IPS-18c (cell line): Measurements from ENCODE around the gene WFDC13.
"Not testable (repeated sequence)": the region's sequence is repeated elsewhere in the genome, so short reads cannot be mapped to it uniquely, and the experiment has no call there.

Source experiments
- H3K4me3 ChIP-seq: 2 replicates; pipeline ENCODE4 v1.7.0; 2013; ENCODE audit warnings: low read depth, mild to moderate bottlenecking, low read length, moderate library complexity; ENCODE audit not compliant: insufficient read depth
- H3K9me3 ChIP-seq: one replicate; pipeline ENCODE4 v1.6.1; 2013; ENCODE audit warnings: mild to moderate bottlenecking, low read length, moderate library complexity; ENCODE audit not compliant: control insufficient read depth, insufficient read depth

The WFDC13 gene, protein sequence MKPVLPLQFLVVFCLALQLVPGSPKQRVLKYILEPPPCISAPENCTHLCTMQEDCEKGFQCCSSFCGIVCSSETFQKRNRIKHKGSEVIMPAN

DNA sequence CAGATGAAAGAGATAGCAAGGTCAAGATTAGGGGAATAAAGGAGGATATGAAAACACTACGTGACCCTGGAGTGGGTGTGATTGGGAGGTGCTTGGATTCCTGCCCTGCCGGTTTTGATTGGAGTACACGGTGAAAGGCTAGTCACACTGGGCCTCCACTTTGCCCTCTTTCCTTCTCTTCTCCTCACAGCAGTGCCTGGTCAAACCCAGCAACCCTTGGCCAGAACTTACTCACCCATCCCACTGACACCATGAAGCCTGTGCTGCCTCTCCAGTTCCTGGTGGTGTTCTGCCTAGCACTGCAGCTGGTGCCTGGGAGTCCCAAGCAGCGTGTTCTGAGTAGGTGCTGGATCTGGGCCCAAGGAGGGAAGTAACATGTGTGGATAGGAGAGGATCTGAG is at the start of gene WFDC13:
Gene WFDC13, plus strand, starts transcription at position 166 of the 400 bp plus-strand sequence. Its CDS starts 86 bp downstream, at position 252.
- no peak within 1 kb of the TSS for H3K4me3 ChIP-seq

DNA sequence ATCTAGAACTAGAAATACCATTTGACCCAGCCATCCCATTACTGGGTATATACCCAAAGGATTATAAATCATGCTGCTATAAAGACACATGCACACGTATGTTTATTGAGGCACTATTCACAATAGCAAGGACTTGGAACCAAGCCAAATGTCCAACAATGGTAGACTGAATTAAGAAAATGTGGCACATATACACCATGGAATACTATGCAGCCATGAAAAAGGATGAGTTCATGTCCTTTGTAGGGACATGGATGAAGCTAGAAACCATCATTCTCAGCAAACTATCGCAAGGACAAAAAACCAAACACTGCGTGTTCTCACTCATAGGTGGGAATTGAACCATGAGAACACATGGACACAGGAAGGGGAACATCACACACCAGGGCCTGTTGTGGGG is 44.8 kb upstream of the WFDC13 start:
- not testable (repeated sequence) for H3K4me3 ChIP-seq, H3K9me3 ChIP-seq

More for the DNA sequence above, at the start of gene WFDC13:
- no peaks in the 10 kb centered on the region for H3K9me3 ChIP-seq

DNA sequence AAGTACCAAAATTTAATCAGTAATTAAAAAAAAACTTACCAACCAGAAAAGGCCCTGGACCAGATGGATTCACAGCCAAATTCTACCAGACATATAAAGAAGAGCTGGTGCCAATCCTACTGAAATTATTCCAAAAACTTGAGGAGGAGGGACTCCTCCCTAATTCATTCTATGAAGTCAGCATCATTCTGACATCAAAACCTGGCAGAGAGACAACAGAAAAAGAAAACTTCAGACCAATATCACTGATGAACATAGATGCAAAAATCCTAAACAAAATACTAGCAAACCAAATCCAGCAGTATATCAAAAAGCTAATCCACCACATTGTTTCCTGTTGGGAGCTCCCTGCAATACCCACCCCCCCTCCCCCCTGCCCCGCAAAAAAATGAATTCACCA is 31.7 kb upstream of the WFDC13 start, which contains the start of gene WFDC11:
Gene WFDC11, minus strand, starts transcription at position 101 of the 400 bp plus-strand sequence. CDS start 19,639 bp downstream, outside the sequence.
- no peak within 1 kb of the TSS for H3K4me3 ChIP-seq
- H3K9me3 ChIP-seq, result no peaks in the 10 kb centered on the region

DNA sequence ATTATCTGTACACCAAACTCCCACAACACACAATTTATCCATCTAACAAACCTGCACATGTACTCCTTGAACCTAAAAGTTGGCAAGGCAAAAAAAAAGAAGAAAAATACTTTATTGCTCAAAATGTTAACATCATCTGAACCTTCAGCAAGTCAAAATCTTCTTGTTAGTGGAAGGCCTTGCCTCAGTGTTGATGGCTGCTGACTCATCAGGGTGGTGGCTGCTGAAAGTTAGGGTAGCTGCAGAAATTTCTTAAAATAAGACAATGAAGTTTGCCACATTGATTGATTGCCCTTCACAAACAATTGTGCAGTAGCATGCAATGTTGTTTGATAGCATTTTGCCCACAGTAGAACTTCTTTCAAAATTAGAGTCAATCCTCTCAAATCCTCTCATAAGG is 29.1 kb upstream of the WFDC13 start:
- Histone ChIP-seq H3K9me3 (no peaks in the 10 kb centered on the region), H3K4me3 (no peak overlapping the region)

DNA sequence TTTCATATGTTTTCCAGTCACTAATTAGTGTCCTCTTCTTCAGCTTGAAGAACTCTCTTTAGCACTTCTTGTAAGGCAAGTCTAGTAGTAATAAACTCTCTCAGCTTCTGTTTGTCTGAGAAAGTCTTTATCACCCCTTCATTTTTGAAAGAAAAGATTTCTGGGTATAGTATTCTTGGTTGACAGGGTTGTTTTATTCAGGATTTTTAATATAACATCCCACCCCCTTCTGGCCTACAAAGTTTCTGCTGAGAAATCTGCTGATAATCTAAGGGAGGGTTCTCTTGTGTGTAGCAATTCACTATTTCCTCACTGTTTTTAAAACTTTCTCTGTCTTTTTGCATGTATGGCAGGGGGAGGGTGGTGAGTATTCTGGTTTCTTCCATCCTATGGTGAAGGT is 22.2 kb upstream of the WFDC13 start:
- H3K4me3 ChIP-seq, result no peak overlapping the region; the same call in 1 of the 2 replicates
- H3K9me3 ChIP-seq, result peaks cover 3% of the 10 kb centered on the region

DNA sequence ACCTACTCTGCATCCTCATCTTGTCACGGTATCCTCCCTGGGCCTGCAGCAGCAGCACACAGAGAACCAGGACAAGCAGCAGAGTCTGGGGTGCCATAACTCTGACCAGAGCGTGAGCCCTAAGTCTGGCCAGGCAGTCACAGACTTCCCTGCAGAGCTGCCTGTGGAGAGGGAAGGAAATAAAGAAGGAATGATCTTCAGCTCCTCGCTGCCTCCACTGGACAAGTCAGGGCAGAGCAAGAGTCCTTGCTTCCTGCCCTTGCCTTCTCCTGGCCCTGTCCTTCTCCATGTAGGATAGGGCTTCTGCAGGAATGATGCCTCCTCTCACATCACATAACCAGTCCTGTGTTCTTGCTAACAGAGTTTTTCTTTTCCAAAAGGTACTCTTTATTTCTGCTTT is 15.9 kb upstream of the WFDC13 start:
- Histone ChIP-seq H3K4me3 (no peak overlapping the region), H3K9me3 (no peaks in the 10 kb centered on the region)

DNA sequence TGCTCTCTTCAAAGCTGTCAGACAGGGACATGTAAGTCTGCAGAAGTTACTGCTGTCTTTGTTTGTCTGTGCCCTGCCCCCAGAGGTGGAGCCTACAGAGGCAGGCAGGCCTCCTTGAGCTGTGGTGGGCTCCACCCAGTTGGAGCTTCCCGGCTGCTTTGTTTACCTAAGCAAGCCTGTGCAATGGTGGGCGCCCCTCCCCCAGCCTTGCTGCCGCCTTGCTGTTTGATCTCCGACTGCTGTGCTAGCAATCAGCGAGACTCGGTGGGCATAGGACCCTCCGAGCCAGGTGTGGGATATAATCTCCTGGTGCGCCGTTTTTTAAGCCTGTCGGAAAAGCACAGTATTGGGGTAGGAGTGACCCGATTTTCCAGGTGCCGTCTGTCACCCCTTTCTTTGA is 8.5 kb upstream of the WFDC13 start:
- H3K4me3 ChIP-seq, H3K9me3 ChIP-seq: not testable (repeated sequence)

DNA sequence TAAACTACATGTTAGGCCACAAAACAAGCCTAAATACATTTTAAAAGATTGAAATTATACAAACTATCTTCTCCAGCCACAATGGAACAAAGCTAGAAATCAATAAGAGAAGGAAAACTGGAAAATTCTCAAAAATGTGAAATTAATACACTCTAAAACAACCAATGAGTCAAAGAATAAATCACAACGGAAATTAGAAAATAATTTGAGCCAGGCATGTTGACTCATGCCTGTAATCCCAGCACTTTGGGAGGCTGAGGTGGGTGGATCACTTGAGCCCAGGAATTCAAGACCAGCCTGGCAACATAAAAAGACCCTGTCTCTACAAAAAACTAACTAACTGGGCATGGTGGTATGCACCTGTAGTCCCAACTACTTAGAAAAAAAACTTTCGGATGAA is 6.3 kb upstream of the WFDC13 start:
- Histone ChIP-seq H3K4me3 (no peak overlapping the region), H3K9me3 (peaks cover 6% of the 10 kb centered on the region)

DNA sequence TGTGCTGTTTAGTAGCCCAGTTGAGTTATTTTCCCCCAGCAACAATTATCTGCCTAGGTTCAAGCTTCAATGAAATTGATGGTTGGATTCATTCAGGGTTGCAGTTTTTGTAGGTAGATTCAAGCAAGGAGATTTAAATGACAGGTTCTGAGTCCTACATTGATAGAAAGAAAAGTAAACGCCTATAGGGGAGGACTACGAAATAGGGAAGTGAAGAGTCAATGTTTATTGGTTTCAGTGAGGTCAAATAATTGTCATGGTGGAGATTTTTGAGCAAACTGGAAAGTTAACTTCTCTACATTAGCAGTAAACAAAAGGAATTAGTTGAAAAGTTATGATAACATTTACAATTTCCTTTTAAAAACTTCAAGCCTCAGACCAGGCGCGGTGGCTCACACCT is 734 bp upstream of the WFDC13 start:
- Histone ChIP-seq H3K9me3 (no peaks in the 10 kb centered on the region), H3K4me3 (no peak overlapping the region)

DNA sequence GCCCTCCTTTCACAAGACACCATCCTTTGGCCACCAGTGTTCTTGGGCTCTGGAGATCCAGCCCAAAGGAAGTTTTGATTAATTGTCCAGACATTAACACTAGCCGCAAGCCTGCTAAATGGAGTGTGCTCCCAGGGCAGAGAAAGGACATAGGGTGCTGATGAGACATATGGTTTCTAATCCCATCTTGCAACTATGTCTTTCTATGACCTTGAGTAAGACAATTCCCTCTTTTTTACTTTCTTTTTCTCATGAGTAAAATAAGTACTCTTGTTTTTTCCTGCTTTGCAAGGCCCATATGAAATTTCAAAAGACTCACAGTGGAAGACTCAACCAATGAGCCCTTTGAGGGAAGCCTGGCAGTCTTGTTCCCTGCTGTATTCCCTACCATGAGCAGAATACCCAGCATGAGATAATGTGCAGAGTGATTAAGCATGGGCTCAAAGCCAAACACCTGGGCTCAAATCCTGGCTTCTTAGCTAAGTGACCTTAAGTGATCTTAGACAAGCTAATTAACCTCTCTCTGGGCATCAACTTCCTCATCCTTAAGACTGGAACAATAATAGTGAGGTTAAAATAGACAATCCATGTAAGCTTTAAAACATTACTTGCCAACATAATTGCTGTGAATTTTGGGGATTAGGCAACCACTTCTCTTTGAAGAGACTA is 3.3 kb downstream of the WFDC13 start, which contains the start of gene WFDC10B:
Gene WFDC10B, minus strand, starts transcription at position 51 of the 669 bp plus-strand sequence. CDS start 19,027 bp downstream, outside the sequence.
- H3K9me3 ChIP-seq, result peaks cover 2% of the 10 kb centered on the region
- H3K4me3 ChIP-seq, result no peak within 1 kb of the TSS

DNA sequence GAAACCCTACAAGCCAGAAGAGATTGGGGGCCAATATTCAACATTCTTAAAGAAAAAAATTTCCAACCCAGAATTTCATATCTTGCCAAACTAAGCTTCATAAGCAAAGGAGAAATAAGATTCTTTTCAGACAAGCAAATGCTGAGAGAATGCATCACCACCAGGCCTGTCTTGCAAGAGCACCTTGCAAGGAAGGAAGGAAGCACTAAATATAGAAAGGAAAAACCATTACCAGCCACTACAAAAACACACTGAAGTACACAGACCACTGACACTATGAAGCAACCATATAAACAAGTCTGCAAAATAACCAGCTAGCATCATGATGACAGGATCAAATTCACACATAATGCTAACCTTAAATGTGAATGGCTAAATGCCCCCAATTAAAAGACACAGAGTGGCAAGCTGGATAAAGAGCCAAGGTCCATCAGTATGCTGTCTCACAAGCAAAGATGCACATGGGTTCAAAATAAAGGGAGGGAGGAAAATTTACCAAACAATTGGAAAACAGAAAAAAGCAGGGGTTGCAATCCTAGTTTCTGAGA is 14.4 kb downstream of the WFDC13 start:
- not testable (repeated sequence) for H3K9me3 ChIP-seq, H3K4me3 ChIP-seq

DNA sequence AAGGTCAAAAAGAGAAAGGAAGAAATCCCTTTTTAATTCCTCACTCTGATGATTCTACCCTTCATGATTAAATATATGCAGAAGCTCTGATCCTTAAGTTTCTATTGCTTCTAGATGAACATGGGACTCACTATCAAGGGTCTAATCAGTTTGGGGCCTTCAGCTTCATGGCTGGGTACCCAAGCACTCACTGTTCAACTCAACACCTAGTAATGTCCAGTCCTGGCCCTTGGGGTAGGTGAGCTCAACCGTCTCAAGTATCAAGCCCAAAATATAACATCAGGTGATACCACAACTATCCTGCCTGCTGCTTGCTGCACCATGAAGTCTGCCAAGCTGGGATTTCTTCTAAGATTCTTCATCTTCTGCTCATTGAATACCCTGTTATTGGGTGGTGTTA is 20.2 kb downstream of the WFDC13 start, which contains the start of gene SPINT4:
Gene SPINT4, plus strand, starts transcription at position 301 of the 400 bp plus-strand sequence. Its CDS starts 21 bp downstream, at position 322.
- Histone ChIP-seq H3K9me3 (no peaks in the 10 kb centered on the region), H3K4me3 (no peak within 1 kb of the TSS)

DNA sequence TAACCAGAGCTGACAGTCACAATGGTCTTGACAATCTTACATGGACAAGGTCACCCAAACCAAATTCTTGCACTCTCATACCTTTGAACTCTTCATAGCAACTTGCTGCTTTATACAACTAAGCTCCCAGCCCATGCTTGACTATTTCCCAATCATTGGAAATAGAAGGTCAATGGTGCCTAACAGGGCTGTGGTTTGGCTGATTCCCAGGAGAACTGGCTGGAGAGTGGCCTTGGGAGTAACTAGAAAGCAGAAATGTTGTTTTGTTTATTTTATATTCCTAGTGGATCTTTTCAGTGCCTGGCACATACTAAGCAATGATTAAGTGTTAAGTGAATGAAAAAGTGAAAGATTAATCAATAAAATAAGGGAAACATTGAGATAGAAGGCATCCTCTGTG is 23.3 kb downstream of the WFDC13 start:
- no peaks in the 10 kb centered on the region for H3K9me3 ChIP-seq
- H3K4me3 ChIP-seq, result no peak overlapping the region

DNA sequence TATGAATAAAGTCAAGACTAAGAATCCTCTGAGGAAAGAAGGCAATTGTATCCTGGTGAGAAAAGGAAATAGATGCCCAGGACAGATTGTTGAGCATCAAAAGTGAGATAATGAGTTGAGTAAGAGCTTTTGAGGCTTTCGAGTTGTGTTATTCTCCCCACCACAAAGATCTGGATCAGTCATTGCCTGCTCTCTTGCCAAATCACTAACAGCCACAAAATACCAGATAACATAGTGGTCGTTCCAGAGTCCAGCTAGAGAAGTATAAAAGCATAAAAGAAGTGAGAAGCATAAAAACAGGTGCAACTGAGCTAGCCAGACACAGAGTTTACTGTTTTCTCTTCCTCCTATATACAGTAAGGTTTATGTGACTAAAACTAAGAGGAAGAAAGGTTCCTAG is 25.2 kb downstream of the WFDC13 start:
- Histone ChIP-seq H3K9me3 (peaks cover 2% of the 10 kb centered on the region), H3K4me3 (no peak overlapping the region)

DNA sequence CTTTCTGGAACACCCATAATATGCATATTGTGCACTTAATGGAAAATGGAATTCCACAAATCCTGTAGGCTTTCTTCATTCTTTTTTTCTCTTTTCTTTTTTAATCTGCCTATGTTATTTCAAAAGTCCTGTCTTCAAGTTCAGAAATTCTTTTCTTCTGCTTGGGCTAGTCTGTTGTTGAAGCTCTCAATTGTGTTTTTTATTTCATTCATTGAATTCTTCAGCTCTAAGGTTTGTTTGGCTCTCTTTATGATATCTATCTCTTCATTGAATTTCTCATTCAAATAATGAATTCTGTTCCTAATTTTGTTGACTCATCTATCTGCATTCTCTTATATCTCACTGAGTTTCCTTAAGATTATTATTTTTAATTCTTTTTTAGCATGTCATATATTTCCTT is 30.4 kb downstream of the WFDC13 start:
- no peak overlapping the region for H3K4me3 ChIP-seq
- H3K9me3 ChIP-seq, result peaks cover 7% of the 10 kb centered on the region

DNA sequence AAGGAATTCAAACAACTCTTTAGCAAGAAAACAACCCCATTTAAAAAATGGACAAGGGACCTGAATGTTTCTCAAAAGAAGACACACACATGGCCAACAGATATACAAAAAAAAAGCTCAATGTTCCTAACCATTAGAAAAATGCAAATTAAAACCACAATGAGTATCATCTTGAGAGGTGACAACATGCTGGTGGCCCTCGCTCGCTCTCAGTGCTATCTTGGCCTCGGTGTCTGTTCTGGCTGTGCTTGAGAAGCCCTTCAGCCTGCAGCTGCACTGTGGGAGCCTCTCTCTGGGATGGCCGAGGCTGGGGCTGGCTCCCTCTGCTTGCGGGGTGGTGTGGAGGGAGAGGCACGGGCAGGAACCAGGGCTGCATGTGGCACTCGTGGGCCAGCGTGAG is 33.7 kb downstream of the WFDC13 start:
- H3K9me3 ChIP-seq, result peaks cover 7% of the 10 kb centered on the region
- H3K4me3 ChIP-seq, result no peak overlapping the region

DNA sequence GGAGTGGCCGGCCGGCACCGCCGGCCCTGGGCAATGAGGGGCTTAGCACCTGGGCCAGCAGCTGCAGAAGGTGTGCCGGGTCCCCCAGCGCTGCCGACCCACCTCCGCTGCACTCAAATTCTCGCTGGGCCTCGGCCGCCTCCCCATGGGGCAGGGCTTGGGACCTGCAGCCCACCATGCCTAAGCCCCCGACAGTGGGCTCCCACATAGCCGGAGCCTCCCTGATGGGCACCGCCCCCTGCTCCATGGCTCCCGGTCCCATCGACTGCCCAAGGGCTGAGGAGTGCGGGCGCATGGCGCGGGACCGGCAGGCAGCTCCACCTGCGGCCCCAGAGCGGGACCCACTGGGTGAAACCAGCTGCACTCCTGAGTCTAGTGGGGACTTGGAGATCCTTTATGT is 34.1 kb downstream of the WFDC13 start:
- no peak overlapping the region for H3K4me3 ChIP-seq
- H3K9me3 ChIP-seq, result peaks cover 7% of the 10 kb centered on the region

DNA sequence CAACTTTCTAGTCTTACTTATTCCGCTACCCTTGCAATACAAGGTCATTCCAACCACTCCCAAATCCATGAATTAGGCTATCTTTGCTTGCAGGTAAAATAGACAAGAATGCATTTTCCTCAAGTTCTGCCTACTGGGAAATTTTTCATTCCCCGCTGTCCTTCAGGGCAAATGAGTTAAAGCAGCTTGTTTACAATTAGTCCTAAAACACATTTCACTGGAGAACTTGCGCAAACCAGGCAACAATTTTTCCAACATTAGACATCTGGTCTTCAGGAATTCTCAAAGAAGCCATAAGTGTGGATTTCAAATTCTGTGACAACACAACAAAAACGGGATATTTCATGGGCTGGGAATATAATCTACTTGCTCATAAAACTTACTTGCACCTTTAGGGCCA is 40.8 kb downstream of the WFDC13 start:
- H3K9me3 ChIP-seq, result no peaks in the 10 kb centered on the region

More for the DNA sequence above, 40.8 kb downstream of the WFDC13 start:
- H3K4me3 ChIP-seq, result no peak overlapping the region
